ENCODE measurements around the gene SUPT3H. TPM values are rescaled to one million over a fixed set of nuclear protein-coding genes. Genes with fewer than 3 reads are reported as not detected.

Gene SUPT3H
- total RNA-seq, 6 experiments from 2014 or later = 5.6 to 8.2 (median 6.5) TPM

GRCh38 chr6:45351076-45351475 lies 26.7 kb downstream of the SUPT3H start:
- Mint-ChIP-seq H3K9me3 (no peaks in the 10 kb centered on the region), H3K27ac (no peak overlapping the region)
- TF ChIP-seq, protein P1, sequence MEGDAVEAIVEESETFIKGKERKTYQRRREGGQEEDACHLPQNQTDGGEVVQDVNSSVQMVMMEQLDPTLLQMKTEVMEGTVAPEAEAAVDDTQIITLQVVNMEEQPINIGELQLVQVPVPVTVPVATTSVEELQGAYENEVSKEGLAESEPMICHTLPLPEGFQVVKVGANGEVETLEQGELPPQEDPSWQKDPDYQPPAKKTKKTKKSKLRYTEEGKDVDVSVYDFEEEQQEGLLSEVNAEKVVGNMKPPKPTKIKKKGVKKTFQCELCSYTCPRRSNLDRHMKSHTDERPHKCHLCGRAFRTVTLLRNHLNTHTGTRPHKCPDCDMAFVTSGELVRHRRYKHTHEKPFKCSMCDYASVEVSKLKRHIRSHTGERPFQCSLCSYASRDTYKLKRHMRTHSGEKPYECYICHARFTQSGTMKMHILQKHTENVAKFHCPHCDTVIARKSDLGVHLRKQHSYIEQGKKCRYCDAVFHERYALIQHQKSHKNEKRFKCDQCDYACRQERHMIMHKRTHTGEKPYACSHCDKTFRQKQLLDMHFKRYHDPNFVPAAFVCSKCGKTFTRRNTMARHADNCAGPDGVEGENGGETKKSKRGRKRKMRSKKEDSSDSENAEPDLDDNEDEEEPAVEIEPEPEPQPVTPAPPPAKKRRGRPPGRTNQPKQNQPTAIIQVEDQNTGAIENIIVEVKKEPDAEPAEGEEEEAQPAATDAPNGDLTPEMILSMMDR (IDR thresholded peaks at IDR 0.05) = no peak

GRCh38 chr6:45350186-45350710 lies 27.5 kb downstream of the SUPT3H start:
- Mint-ChIP-seq H3K4me3 (no peak overlapping the region), H3K9me3 (no peaks in the 10 kb centered on the region), H3K36me3 (ENCODE audit: low read depth) (no peaks in the 10 kb centered on the region), H3K27me3 (ENCODE audit: insufficient read depth) (no peaks in the 10 kb centered on the region), H3K27ac (no peak overlapping the region), H3K4me1 (ENCODE audit: low read depth) (peaks cover 14% of the 10 kb centered on the region)
- no peak for DNase-seq
- TF ChIP-seq, protein P1 (IDR thresholded peaks at IDR 0.05) = no peak

More at GRCh38 chr6:45351076-45351475, 26.7 kb downstream of the SUPT3H start:
- DNase-seq = no peak
- Mint-ChIP-seq H3K4me1 (ENCODE audit: low read depth) (peaks cover 14% of the 10 kb centered on the region), H3K4me3 (no peak overlapping the region), H3K36me3 (ENCODE audit: low read depth) (no peaks in the 10 kb centered on the region), H3K27me3 (ENCODE audit: insufficient read depth) (no peaks in the 10 kb centered on the region)

DNA sequence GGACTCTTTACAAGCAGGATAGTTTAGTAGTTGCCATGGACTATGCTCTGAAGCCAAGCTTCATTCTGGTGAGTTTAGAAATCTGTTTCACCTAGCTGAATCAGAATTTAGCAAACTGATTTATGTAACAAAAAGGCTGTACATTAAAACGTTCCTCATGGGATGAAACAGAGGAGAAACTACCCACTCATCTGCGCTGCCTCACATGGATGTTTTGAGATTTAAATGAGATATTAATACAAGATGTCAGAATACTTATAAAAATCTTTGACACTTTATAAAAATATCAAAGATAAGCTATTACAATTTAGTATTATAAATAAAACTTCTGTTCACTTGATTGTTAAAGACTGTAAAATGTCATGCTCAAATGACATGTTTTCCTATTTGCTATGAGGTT lies 32.8 kb downstream of the SUPT3H start:
- Mint-ChIP-seq H3K27ac (no peak overlapping the region), H3K4me3 (no peak overlapping the region), H3K27me3 (ENCODE audit: insufficient read depth) (no peaks in the 10 kb centered on the region), H3K4me1 (ENCODE audit: low read depth) (no peaks in the 10 kb centered on the region), H3K9me3 (no peaks in the 10 kb centered on the region), H3K36me3 (ENCODE audit: low read depth) (no peaks in the 10 kb centered on the region)
- TF ChIP-seq, protein P1 (IDR thresholded peaks at IDR 0.05) = no peak
- no peak for DNase-seq

DNA sequence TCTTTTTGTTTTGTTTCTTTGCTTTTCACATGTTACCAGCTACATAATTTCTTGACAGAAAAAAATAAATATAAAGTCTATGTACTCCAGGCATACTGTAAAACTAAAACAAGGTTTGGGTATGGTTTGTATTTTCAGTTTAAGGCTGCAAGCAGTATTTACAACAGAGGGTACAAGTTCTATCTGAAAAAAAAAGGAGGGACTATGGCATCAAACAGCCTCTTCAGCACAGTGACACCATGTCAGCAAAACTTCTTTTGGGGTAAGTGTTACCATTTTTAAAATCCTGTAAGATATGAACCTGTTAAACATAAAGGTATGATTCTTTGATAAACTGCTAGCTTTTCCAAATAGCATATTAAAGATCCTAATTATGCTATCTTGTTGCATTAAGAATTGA lies 49.2 kb downstream of the SUPT3H start:
- TF ChIP-seq, protein P1 (IDR thresholded peaks at IDR 0.05) = no peak
- peak overlapping the region; percentile 48 for H3K4me3 Mint-ChIP-seq
- peak overlapping the region; percentile 45 for H3K27ac Mint-ChIP-seq
- peaks cover 22% of the 10 kb centered on the region for H3K4me1 Mint-ChIP-seq (ENCODE audit: low read depth)
- no peak for DNase-seq
- H3K36me3 Mint-ChIP-seq (ENCODE audit: low read depth) = no peaks in the 10 kb centered on the region
- no peaks in the 10 kb centered on the region for H3K27me3 Mint-ChIP-seq (ENCODE audit: insufficient read depth)
- no peaks in the 10 kb centered on the region for H3K9me3 Mint-ChIP-seq

- peak; percentile 68 for DNase-seq
- TF ChIP-seq, protein P1 (IDR thresholded peaks at IDR 0.05) = no peak
- Mint-ChIP-seq H3K27ac (peak within 1 kb of the TSS; percentile 45), H3K4me3 (peak within 1 kb of the TSS; percentile 48), H3K27me3 (ENCODE audit: insufficient read depth) (no peaks in the 10 kb centered on the region), H3K36me3 (ENCODE audit: low read depth) (no peaks in the 10 kb centered on the region), H3K9me3 (no peaks in the 10 kb centered on the region), H3K4me1 (ENCODE audit: low read depth) (peaks cover 22% of the 10 kb centered on the region)
Observed at GRCh38 chr6:45327956-45328522, 49.7 kb downstream of the SUPT3H start, which contains the start of gene RUNX2. RUNX2 (plus strand) TSS chr6:45328330; CDS start chr6:45328727, 397 bp downstream.
